Trophoblast cell (in vitro differentiated cells and primary cell): ENCODE data around the gene LMF2.

Experiments used
- DNase-seq, 2 donors: peaks; one replicate each; pipeline ENCODE4 v3.0.0-alpha.2; 2016
- H2AFZ ChIP-seq: 2 replicates; pipeline ENCODE4 v1.6.1; 2013; ENCODE audit warnings: low read length, moderate library complexity, mild to moderate bottlenecking; ENCODE audit not compliant: insufficient read depth, poor library complexity
- H2AK5ac ChIP-seq: 2 replicates; pipeline ENCODE4 v1.6.1; 2013; ENCODE audit warnings: mild to moderate bottlenecking, low read length
- H2BK120ac ChIP-seq: 2 replicates; pipeline ENCODE4 v1.6.1; 2013; ENCODE audit warnings: low read length, mild to moderate bottlenecking, moderate library complexity; ENCODE audit not compliant: insufficient read depth, poor library complexity
- H2BK12ac ChIP-seq: 2 replicates; pipeline ENCODE4 v1.6.1; 2013; ENCODE audit warnings: mild to moderate bottlenecking, low read length, moderate library complexity
- H2BK5ac ChIP-seq: 2 replicates; pipeline ENCODE4 v1.6.1; 2013; ENCODE audit warnings: low read length, low read depth, moderate library complexity, mild to moderate bottlenecking; ENCODE audit not compliant: poor library complexity
- H3K14ac ChIP-seq: 2 replicates; pipeline ENCODE4 v1.6.1; 2013; ENCODE audit warnings: mild to moderate bottlenecking, low read length
- H3K18ac ChIP-seq: 2 replicates; pipeline ENCODE4 v1.6.1; 2013; ENCODE audit warnings: mild to moderate bottlenecking, low read length
- H3K23ac ChIP-seq: 2 replicates; pipeline ENCODE4 v1.6.1; 2013; ENCODE audit warnings: low read length
- H3K27ac ChIP-seq: 2 replicates; pipeline ENCODE4 v1.5.1; 2013; ENCODE audit warnings: low read depth, mild to moderate bottlenecking, inconsistent platforms, low read length, moderate library complexity
- H3K27me3 ChIP-seq: 2 replicates; pipeline ENCODE4 v1.6.1; 2013; ENCODE audit warnings: inconsistent platforms, mild to moderate bottlenecking, low read length, moderate library complexity; ENCODE audit not compliant: insufficient read depth
- H3K36me3 ChIP-seq, 2 experiments: 1 replicate in 1 of 2; 2 replicates in 1 of 2; pipeline ENCODE4 v1.6.1; 2013; ENCODE audit warnings: low read length in 2 of 2, mild to moderate bottlenecking in 2 of 2, moderate library complexity in 1 of 2; ENCODE audit not compliant: insufficient read depth in 2 of 2, control insufficient read depth in 1 of 2
- H3K4ac ChIP-seq: 2 replicates; pipeline ENCODE4 v1.6.1; 2013; ENCODE audit warnings: low read depth, mild to moderate bottlenecking, low read length, moderate library complexity
- H3K4me1 ChIP-seq, 2 experiments: 1 replicate in 1 of 2; 2 replicates in 1 of 2; pipeline ENCODE4 v1.6.1; 2013; ENCODE audit warnings: low read length in 2 of 2, mild to moderate bottlenecking in 2 of 2, moderate library complexity in 1 of 2; ENCODE audit not compliant: insufficient read depth in 2 of 2, control insufficient read depth in 1 of 2
- H3K4me2 ChIP-seq: 2 replicates; pipeline ENCODE4 v1.6.1; 2013; ENCODE audit warnings: inconsistent platforms, mild to moderate bottlenecking, low read length, moderate library complexity
- H3K4me3 ChIP-seq: 2 replicates; pipeline ENCODE4 v1.5.1; 2013; ENCODE audit warnings: mild to moderate bottlenecking, low read depth, low read length, inconsistent platforms
- H3K79me1 ChIP-seq: one replicate; pipeline ENCODE4 v1.6.1; 2013; ENCODE audit warnings: low read length
- H3K79me2 ChIP-seq: 2 replicates; pipeline ENCODE4 v1.6.1; 2013; ENCODE audit warnings: low read length, mild to moderate bottlenecking; ENCODE audit not compliant: control insufficient read depth, insufficient read depth, poor library complexity
- H3K9ac ChIP-seq: 2 replicates; pipeline ENCODE4 v1.6.1; 2013; ENCODE audit warnings: mild to moderate bottlenecking, low read length
- H3K9me3 ChIP-seq: 2 replicates; pipeline ENCODE4 v1.6.1; 2013; ENCODE audit warnings: low read depth, mild to moderate bottlenecking, control low read depth, inconsistent platforms, low read length; ENCODE audit not compliant: insufficient read depth
- H4K12ac ChIP-seq: 2 replicates; pipeline ENCODE4 v1.6.1; 2013; ENCODE audit warnings: low read depth, mild to moderate bottlenecking, low read length, moderate library complexity
- H4K8ac ChIP-seq: 2 replicates; pipeline ENCODE4 v1.6.1; 2013; ENCODE audit warnings: low read depth, mild to moderate bottlenecking, low read length, moderate library complexity
- H4K91ac ChIP-seq: one replicate; pipeline ENCODE4 v1.6.1; 2013; ENCODE audit warnings: low read depth, mild to moderate bottlenecking, low read length, moderate library complexity
- WGBS: extraction: QIAGEN DNeasy Blood & Tissue Kit; methylation state at CpG from one replicate; pipeline ENCODE4 v1.1.7; 2013; ENCODE audit warnings: missing lambda C conversion rate; ENCODE audit not compliant: insufficient read length, insufficient coverage; ENCODE audit errors: extremely low coverage; 5-methylcytosine and 5-hydroxymethylcytosine counted together

LMF2 gene

DNA sequence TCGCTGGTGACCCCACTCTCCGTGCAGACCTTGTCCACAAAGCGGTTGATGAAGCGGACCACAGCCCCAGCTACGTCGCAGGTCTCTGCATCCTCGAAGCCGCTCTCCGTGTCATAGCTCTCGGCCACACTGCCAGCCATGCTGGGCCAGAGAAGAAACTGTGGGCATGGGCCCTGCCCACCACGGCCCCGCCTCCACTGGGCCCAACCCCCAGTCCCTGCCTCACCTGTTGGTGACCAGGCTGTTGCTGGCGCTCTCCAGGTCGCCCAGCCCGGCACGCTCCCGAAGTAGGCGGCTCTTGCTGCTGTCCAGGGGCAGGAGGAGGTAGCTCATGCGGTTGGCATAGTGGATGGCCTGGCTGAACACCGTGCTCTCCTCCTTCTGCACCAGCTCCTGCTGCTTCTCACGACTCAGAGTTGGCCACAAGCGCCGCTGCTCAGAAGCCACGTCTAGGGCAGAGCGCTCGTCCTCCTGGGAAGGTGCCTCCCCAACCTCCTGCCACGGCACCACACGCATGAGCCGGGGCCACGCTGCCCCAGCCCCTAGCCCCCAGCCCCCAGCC lies 45.4 kb downstream of the LMF2 start:
- no peak overlapping the region for H3K27ac ChIP-seq
- no peak overlapping the region for H4K91ac ChIP-seq
- no peak for DNase-seq
- no peaks in the 10 kb centered on the region for H3K9me3 ChIP-seq
- no peaks in the 10 kb centered on the region for H3K79me1 ChIP-seq
- H3K4me1 ChIP-seq: no peaks in the 10 kb centered on the region
- H4K8ac ChIP-seq: no peak overlapping the region
- H2BK12ac ChIP-seq: no peak overlapping the region
- no peak overlapping the region for H2BK120ac ChIP-seq
- no peak overlapping the region for H2AK5ac ChIP-seq
- H2BK5ac ChIP-seq: no peak overlapping the region
- H3K18ac ChIP-seq: no peak overlapping the region
- no peak overlapping the region for H3K4ac ChIP-seq
- H3K9ac ChIP-seq: no peak overlapping the region
- no peak overlapping the region for H3K14ac ChIP-seq
- H3K23ac ChIP-seq: no peak overlapping the region
- no peaks in the 10 kb centered on the region for H3K79me2 ChIP-seq
- no peak overlapping the region for H2AFZ ChIP-seq
- no peak overlapping the region for H4K12ac ChIP-seq
- H3K4me3 ChIP-seq: no peak overlapping the region
- no peaks in the 10 kb centered on the region for H3K27me3 ChIP-seq
- no CpG with 5 or more reads among the region's 30 CpGs for WGBS
- H3K4me2 ChIP-seq: no peak overlapping the region
- H3K36me3 ChIP-seq: peaks cover 96 to 97% of the 10 kb centered on the region in 2 experiments

GRCh38 chr22:50461536-50461935 lies 46.0 kb downstream of the LMF2 start:
- Histone ChIP-seq H3K18ac (no peak overlapping the region), H3K23ac (no peak overlapping the region), H4K8ac (no peak overlapping the region), H3K14ac (no peak overlapping the region), H2AFZ (no peak overlapping the region), H3K36me3 (peaks cover 96 to 97% of the 10 kb centered on the region in 2 experiments), H3K4me1 (no peaks in the 10 kb centered on the region), H3K4ac (no peak overlapping the region), H3K4me3 (no peak overlapping the region), H3K79me1 (no peaks in the 10 kb centered on the region), H2BK12ac (no peak overlapping the region), H3K79me2 (no peaks in the 10 kb centered on the region), H4K12ac (no peak overlapping the region), H3K27me3 (no peaks in the 10 kb centered on the region), H3K27ac (no peak overlapping the region), H3K9me3 (no peaks in the 10 kb centered on the region), H2BK120ac (no peak overlapping the region), H3K4me2 (no peak overlapping the region), H3K9ac (no peak overlapping the region), H2BK5ac (no peak overlapping the region), H2AK5ac (no peak overlapping the region), H4K91ac (no peak overlapping the region)
- no CpG with 5 or more reads among the region's 26 CpGs for WGBS
- DNase-seq: no peak

- H3K4me1 ChIP-seq: no peaks in the 10 kb centered on the region
- no CpG with 5 or more reads among the region's 17 CpGs for WGBS
- no peak overlapping the region for H2AFZ ChIP-seq
- no peak overlapping the region for H3K4ac ChIP-seq
- H3K79me2 ChIP-seq: no peaks in the 10 kb centered on the region
- H2BK12ac ChIP-seq: no peak overlapping the region
- H2AK5ac ChIP-seq: no peak overlapping the region
- no peak overlapping the region for H3K14ac ChIP-seq
- H3K4me3 ChIP-seq: no peak overlapping the region
- no peak overlapping the region for H3K23ac ChIP-seq
- no peak overlapping the region for H2BK5ac ChIP-seq
- H2BK120ac ChIP-seq: no peak overlapping the region
- H3K4me2 ChIP-seq: no peak overlapping the region
- H4K8ac ChIP-seq: no peak overlapping the region
- no peak overlapping the region for H3K9ac ChIP-seq
- no peaks in the 10 kb centered on the region for H3K27me3 ChIP-seq
- H4K91ac ChIP-seq: no peak overlapping the region
- H3K36me3 ChIP-seq: peaks cover 95 to 96% of the 10 kb centered on the region in 2 experiments
- H3K9me3 ChIP-seq: no peaks in the 10 kb centered on the region
- no peak overlapping the region for H4K12ac ChIP-seq
- H3K79me1 ChIP-seq: no peaks in the 10 kb centered on the region
- no peak overlapping the region for H3K27ac ChIP-seq
- H3K18ac ChIP-seq: no peak overlapping the region
- DNase-seq: peak; percentile 86 to 92
Observed at GRCh38 chr22:50460938-50461337, 46.6 kb downstream of the LMF2 start.

DNA sequence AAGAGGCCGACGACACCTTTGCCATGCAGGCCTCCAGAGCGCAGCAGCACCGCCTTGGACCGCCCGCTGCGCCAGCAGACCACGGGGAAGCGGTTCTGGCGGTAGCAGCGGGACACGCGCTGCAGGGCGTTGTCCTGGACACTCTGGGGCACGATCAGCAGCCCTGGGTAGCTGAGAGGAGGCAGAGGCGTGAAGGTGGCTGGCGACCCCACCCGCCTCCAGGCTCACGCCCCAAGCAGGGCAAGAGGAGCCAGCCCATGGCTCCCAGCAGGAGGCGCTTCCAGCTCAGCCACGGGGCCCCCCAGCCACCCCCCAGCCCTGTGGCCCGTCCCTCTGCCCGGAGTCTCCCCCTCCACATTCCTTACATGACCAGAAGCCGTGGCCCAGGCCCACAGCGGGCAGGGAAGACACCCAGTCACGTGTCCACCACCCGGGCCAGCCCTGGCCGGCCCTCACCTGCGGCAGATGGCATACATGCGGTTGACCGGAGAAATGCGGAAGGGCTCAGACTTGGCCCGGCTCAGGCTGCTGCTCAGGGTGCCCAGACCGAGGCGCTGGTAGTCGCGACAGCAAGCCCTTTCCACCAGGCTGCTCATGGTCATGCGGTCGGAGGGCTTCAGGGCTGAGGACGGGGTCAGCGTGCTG lies 47.9 kb downstream of the LMF2 start:
- Histone ChIP-seq H2AK5ac (no peak overlapping the region), H3K9ac (no peak overlapping the region), H3K4me2 (no peak overlapping the region), H3K27me3 (no peaks in the 10 kb centered on the region), H4K12ac (no peak overlapping the region), H3K27ac (no peak overlapping the region), H3K18ac (no peak overlapping the region), H3K4me1 (no peaks in the 10 kb centered on the region), H3K79me2 (no peaks in the 10 kb centered on the region), H3K4ac (no peak overlapping the region), H2BK120ac (no peak overlapping the region), H4K8ac (no peak overlapping the region), H3K9me3 (peaks cover 2% of the 10 kb centered on the region), H3K36me3 (peaks cover 95 to 96% of the 10 kb centered on the region in 2 experiments), H3K23ac (no peak overlapping the region), H2BK12ac (no peak overlapping the region), H3K79me1 (no peaks in the 10 kb centered on the region), H4K91ac (no peak overlapping the region), H3K14ac (no peak overlapping the region), H2BK5ac (no peak overlapping the region), H2AFZ (no peak overlapping the region), H3K4me3 (no peak overlapping the region)
- WGBS: no CpG with 5 or more reads among the region's 41 CpGs
- no peak for DNase-seq
